Hypothalamus (tissue), 51 donors: Measurements from ENCODE around the gene SKIDA1.

Experiments used
- DNase-seq, 51 donors: peaks; one replicate each; lab custom pipeline; 2025; lab: John Stamatoyannopoulos, UW

Gene SKIDA1

GRCh38 chr10:21488246-21488956, 37.1 kb downstream of the SKIDA1 start:
- no peak for DNase-seq

DNA sequence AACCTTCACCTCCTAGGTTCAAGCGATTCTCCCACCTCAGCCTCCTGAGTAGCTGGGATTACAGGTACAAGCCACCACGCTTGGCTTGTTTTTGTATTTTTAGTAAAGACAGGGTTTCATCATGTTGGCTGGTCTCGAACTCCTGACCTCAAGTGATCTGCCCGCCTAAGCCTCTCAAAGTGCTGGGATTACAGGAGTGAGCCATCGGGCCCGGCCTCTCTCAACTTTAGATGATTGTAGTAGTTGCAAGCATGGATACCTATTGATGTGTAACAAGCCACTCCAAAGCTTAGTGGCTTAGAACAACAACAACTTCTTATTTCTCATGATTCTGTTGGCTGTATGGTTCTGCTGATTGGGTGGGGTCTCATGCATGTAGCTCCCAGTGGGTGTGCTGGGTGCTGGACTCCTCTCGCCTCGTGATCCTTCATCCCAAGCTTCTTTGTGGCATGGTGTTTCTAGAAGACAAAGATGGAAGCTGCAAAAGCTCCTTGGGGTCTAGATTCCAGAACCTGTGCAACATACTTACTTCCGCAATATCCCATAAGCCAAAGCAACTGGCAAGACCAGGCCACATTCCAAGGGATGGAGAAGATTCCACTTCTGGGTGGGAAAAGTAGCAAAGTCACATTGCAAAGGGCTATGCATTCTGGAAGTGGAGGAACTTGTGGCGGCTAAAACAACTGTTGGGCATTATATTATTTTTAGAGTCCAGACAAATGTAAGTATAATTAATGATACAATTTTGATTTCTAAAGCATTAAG, 37.9 kb downstream of the SKIDA1 start:
- DNase-seq, result no peak

DNA sequence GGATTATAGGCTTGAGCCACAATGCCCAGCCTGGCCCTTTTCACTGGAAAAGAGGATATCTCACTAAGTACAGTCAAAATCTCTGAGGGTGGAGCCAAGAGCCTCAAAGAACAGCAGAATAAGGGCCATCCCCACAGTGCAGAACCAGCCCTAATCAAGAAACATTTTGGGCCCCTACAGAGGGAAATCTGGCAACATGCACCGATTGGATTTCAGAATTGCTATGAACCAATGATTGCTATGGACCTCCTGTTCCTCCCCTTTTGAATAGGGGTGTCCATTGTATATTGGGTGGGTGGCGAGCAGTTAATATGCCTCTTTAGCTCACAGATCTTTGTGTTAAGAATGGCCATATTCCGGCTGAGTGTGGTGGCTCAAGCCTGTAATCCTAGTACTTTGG, 42.7 kb downstream of the SKIDA1 start:
- DNase-seq, result no peak

DNA sequence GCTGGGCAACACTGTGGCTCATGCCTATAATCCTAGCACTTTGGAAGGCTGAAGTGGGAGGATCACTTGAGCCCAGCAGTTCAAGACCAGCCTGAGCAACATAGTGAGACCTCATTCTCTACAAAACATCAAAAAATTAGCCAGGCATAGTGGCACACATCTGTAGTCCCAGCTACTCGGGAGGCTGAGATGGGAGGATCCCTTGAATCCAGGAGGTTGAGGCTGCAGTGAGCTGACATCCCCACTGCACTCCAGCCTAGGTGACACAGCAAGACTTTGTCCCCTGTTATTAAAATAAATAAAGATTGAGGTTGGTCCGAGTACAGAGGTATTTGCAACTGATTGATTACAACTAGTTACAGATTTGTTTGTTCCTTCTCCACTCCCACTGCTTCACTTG, 44.1 kb downstream of the SKIDA1 start:
- DNase-seq, result no peak

- no peak for DNase-seq
Measured at GRCh38 chr10:21479570-21480315, 45.7 kb downstream of the SKIDA1 start.

GRCh38 chr10:21475393-21475792, 50.1 kb downstream of the SKIDA1 start:
- no peak for DNase-seq

DNA sequence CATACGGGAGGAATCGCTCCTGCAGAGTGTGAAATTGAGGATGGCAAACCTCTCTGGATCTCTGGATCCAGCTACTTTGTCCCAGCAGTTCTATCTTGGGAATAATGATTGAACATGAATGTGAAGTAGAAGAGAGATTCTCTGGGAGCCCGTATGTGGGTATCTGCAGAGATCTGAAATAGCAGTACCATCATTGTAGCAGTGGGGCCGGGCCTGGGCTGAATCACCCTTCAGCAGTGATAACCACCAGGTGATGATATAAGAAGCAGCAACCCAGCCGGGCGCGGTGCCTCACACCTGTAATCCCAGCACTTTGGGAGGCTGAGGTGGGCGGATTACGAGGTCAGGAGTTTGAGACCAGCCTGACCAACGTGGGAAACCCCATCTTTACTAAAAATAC, 51.9 kb downstream of the SKIDA1 start:
- no peak for DNase-seq

DNA sequence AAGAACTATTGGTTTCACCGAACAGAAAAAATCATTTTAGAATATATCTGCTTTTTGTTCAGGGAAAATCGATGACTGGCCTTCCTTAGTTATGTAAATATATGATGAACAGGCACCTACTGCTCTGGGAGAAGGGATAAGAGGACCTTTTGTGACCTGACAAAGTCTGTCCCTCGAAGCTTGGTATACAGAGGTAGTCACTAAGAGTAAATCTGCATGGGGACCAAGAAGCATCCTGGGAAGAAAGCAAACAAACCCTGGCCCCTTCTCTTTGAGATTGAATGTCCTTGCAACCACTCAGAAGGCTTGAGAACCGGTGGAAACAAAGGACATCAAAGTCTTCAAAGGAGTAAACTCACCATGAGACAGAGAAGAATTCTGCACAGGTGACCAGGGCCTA, 52.3 kb downstream of the SKIDA1 start:
- no peak for DNase-seq

GRCh38 chr10:21468086-21468485, 57.4 kb downstream of the SKIDA1 start:
- no peak for DNase-seq

DNA sequence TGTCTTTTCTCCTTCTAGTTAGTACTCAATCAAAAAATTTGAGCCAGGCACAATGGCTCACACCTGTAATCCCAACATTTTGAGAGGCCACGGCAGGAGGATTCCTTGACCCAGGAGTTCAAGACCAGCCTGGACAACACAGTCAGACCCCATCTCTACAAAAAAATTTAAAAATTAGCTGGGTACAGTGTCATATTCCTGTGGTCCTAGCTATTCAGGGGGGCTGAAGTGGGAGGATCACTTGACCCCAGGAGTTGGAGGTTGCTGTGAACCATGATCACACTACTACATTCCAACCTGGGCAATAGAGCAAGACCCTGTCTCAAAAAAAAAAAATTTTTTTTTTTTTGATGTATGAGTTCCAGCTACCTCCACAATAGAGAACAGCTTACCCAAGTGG, 57.8 kb downstream of the SKIDA1 start:
- DNase-seq, result no peak

- no peak for DNase-seq
Measured at GRCh38 chr10:21464134-21464533, 61.3 kb downstream of the SKIDA1 start.
